ENCODE data around the gene RNF123.
"Not testable (repeated sequence)": the region's sequence is repeated elsewhere in the genome, so short reads cannot be mapped to it uniquely, and the experiment has no call there.

RNF123 gene

DNA sequence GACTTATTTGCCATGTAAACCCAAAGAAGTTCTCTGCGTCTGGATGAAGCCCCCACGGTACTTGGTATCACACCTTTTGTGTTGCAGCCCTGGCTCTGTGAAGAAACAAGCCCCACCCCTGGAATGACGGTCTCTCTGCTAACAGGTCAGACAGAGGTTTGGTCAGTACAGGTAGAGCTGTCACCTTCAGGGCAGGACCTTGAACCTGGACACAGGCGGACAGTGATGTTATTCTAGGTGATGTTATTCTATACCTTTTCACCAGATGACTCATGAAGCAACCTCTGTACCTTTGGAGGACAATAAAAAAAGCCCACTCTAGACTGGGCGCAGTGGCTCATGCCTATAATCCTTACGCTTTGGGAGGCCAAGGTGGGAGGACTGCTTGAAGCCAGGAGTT, 45.4 kb downstream of the RNF123 start:
- no peak for DNase-seq (ENCODE audit: low read depth, low spot score)
- Histone ChIP-seq H3K9me3 (ENCODE audit: insufficient read depth, low read length) (no peaks in the 10 kb centered on the region), H3K4me1 (ENCODE audit: insufficient read depth, insufficient read length) (no peaks in the 10 kb centered on the region), H3K27me3 (ENCODE audit: insufficient read depth, insufficient read length) (no peaks in the 10 kb centered on the region), H3K4me3 (ENCODE audit: insufficient read length, low read depth) (no peak overlapping the region), H3K9ac (ENCODE audit: insufficient read length, low read depth) (no peak overlapping the region), H3K36me3 (ENCODE audit: insufficient read depth, insufficient read length, low read length) (peaks cover 85% of the 10 kb centered on the region)
- TF ChIP-seq SUZ12 (IDR thresholded peaks at IDR 0.05; ENCODE audit: extremely low read depth, insufficient read depth, insufficient read length) (no peak), YY1 (IDR thresholded peaks at IDR 0.05; ENCODE audit: insufficient read depth, insufficient read length) (no peak), ZNF274 (IDR thresholded peaks at IDR 0.05; ENCODE audit: low read depth, low read length) (no peak)

DNA sequence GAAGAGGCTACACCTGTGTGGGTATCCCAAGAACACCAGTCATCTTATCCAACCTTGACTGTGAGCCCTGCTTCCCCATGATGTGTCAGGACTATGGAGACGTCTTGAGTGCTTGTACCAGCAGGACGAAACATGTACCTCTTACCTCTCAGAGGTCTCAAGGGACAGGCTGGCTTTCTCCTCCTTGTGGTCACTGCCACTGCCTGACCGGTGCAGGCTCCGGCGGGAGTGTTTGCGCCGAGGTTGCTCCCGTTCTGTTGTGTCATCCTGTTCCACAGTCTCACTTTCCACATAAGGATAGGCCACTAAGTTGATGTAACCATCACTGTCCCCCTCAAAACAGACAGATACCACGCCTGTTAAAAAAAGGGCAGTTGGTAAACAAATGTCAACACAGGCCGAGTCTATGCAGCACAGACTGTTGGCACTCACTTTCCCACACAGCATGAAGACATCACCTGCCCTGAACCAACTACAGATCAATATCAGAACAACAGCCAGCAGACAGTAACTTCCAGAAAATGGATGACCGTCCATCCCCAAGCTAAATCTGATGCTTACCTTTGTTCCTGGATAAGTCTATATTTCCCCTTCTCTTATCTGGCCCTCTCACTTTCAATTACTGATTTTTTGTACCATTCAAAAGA, 48.8 kb downstream of the RNF123 start:
- Histone ChIP-seq H3K27me3 (ENCODE audit: insufficient read depth, insufficient read length) (no peaks in the 10 kb centered on the region), H3K9me3 (ENCODE audit: insufficient read depth, low read length) (no peaks in the 10 kb centered on the region), H3K36me3 (ENCODE audit: insufficient read depth, insufficient read length, low read length) (peaks cover 69% of the 10 kb centered on the region), H3K4me3 (ENCODE audit: insufficient read length, low read depth) (no peak overlapping the region), H3K4me1 (ENCODE audit: insufficient read depth, insufficient read length) (no peaks in the 10 kb centered on the region), H3K9ac (ENCODE audit: insufficient read length, low read depth) (no peak overlapping the region)
- DNase-seq (ENCODE audit: low read depth, low spot score) = no peak
- no peak for TF ChIP-seq YY1 (IDR thresholded peaks at IDR 0.05; ENCODE audit: insufficient read depth, insufficient read length)
- no peak for TF ChIP-seq ZNF274 (IDR thresholded peaks at IDR 0.05; ENCODE audit: low read depth, low read length)
- TF ChIP-seq SUZ12 (IDR thresholded peaks at IDR 0.05; ENCODE audit: extremely low read depth, insufficient read depth, insufficient read length) = no peak

DNA sequence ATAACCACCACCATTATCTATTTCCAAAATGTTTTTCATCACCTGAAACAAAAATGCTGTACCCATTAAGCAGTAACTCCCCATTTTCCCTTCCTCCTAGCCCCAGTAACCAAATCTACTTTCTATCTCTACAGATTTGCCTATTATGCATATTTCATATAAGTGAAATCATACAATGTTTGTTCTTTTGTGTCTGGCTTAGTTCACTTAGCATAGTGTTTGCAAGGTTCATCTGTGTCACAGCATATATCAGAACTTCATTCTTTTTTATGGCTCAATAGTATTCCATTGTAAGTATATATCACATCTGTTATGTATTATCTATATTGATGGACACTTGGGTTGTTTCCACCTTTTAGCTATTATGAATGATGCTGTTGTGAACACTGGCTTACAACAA, 51.1 kb downstream of the RNF123 start:
- Histone ChIP-seq H3K36me3 (ENCODE audit: insufficient read depth, insufficient read length, low read length) (peaks cover 51% of the 10 kb centered on the region), H3K4me1 (ENCODE audit: insufficient read depth, insufficient read length) (no peaks in the 10 kb centered on the region), H3K9ac (ENCODE audit: insufficient read length, low read depth) (no peak overlapping the region), H3K4me3 (ENCODE audit: insufficient read length, low read depth) (no peak overlapping the region), H3K9me3 (ENCODE audit: insufficient read depth, low read length) (no peaks in the 10 kb centered on the region), H3K27me3 (ENCODE audit: insufficient read depth, insufficient read length) (no peaks in the 10 kb centered on the region)
- no peak for TF ChIP-seq YY1 (IDR thresholded peaks at IDR 0.05; ENCODE audit: insufficient read depth, insufficient read length)
- no peak for TF ChIP-seq SUZ12 (IDR thresholded peaks at IDR 0.05; ENCODE audit: extremely low read depth, insufficient read depth, insufficient read length)
- no peak for TF ChIP-seq ZNF274 (IDR thresholded peaks at IDR 0.05; ENCODE audit: low read depth, low read length)
- DNase-seq (ENCODE audit: low read depth, low spot score) = no peak

DNA sequence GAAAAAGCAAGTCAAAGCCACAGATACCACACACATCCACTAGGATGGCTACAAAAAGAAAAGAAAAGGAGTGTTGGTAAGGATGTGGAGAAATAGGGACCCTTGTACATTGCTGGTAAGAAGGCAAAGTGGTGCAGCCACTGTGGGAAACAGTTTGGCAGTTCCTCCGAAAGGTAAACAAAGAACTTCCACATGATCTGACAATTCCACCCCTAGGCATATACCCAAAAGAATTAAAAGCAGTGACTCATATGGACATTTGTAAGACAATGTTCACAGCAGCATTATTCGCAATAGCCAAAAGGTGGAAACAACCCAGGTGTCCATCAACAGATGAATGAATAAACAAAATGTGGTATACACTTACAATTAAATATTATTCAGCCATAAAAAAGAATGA, 56.6 kb downstream of the RNF123 start:
- Histone ChIP-seq H3K4me3 (ENCODE audit: insufficient read length, low read depth) (no peak overlapping the region), H3K9ac (ENCODE audit: insufficient read length, low read depth) (no peak overlapping the region), H3K27me3 (ENCODE audit: insufficient read depth, insufficient read length) (no peaks in the 10 kb centered on the region), H3K36me3 (ENCODE audit: insufficient read depth, insufficient read length, low read length) (peaks cover 29% of the 10 kb centered on the region), H3K9me3 (ENCODE audit: insufficient read depth, low read length) (no peaks in the 10 kb centered on the region), H3K4me1 (ENCODE audit: insufficient read depth, insufficient read length) (no peaks in the 10 kb centered on the region)
- no peak for TF ChIP-seq ZNF274 (IDR thresholded peaks at IDR 0.05; ENCODE audit: low read depth, low read length)
- DNase-seq (ENCODE audit: low read depth, low spot score) = no peak

DNA sequence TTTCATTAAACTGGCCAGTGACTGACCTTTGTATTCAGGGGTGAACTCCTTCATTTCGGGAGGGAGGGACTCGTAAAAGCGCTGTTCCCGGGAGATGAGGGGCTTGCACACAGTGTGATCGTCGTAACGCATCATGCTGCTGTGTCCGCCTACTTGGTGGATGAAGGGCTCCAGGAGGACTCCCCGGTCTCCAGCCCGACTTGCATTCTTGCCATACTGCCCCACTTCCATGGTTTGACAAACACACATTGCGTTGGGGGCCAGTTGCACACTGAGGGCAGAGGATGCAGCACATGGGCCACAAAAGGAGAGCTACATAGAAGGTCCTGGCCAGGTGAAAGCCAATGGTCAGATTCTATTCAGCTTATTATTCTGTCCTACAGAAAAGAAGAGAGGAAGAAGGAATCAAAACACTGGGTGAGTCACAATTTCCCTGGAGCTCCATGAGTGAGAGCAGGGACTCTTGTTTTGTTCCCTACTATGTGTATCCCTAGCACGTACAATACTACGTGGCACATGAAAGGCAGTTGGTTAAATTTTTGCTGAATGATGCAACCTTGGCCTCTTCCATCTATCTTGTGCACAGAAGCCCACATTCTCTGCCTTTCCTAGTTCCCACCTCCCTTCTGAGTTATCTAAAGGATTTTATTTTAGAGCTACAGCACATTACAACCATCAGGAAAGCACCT, 58.6 kb downstream of the RNF123 start:
- DNase-seq (ENCODE audit: low read depth, low spot score) = no peak
- Histone ChIP-seq H3K9ac (ENCODE audit: insufficient read length, low read depth) (no peak overlapping the region), H3K27me3 (ENCODE audit: insufficient read depth, insufficient read length) (no peaks in the 10 kb centered on the region), H3K36me3 (ENCODE audit: insufficient read depth, insufficient read length, low read length) (peaks cover 18% of the 10 kb centered on the region), H3K9me3 (ENCODE audit: insufficient read depth, low read length) (no peaks in the 10 kb centered on the region), H3K4me1 (ENCODE audit: insufficient read depth, insufficient read length) (no peaks in the 10 kb centered on the region), H3K4me3 (ENCODE audit: insufficient read length, low read depth) (no peak overlapping the region)
- TF ChIP-seq SUZ12 (IDR thresholded peaks at IDR 0.05; ENCODE audit: extremely low read depth, insufficient read depth, insufficient read length) (no peak), YY1 (IDR thresholded peaks at IDR 0.05; ENCODE audit: insufficient read depth, insufficient read length) (no peak), ZNF274 (IDR thresholded peaks at IDR 0.05; ENCODE audit: low read depth, low read length) (no peak)

DNA sequence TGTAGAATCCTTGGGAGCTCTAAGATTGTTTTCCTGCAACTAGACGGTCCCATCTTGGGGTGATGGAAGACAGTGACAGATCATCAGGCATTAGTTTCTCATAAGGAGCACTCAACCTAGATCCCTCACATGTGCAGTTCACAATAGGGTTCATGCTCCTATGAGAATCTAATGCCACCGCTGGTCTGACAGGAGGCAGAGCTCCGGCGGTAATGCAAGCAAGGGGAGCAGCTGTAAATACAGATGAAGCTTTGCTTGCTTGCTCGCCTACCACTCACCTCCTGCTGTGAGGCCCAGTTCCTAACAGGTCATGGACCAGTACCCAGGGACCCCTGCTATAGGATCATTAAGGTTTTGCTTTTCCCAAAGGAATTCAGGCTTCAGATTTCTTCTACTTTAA, 59.5 kb downstream of the RNF123 start:
- not testable (repeated sequence) for H3K4me3 ChIP-seq (ENCODE audit: insufficient read length, low read depth); H3K4me1 ChIP-seq (ENCODE audit: insufficient read depth, insufficient read length); H3K27me3 ChIP-seq (ENCODE audit: insufficient read depth, insufficient read length); H3K9ac ChIP-seq (ENCODE audit: insufficient read length, low read depth); DNase-seq (ENCODE audit: low read depth, low spot score); H3K9me3 ChIP-seq (ENCODE audit: insufficient read depth, low read length)
- peaks cover 12% of the 10 kb centered on the region for H3K36me3 ChIP-seq (ENCODE audit: insufficient read depth, insufficient read length, low read length)

DNA sequence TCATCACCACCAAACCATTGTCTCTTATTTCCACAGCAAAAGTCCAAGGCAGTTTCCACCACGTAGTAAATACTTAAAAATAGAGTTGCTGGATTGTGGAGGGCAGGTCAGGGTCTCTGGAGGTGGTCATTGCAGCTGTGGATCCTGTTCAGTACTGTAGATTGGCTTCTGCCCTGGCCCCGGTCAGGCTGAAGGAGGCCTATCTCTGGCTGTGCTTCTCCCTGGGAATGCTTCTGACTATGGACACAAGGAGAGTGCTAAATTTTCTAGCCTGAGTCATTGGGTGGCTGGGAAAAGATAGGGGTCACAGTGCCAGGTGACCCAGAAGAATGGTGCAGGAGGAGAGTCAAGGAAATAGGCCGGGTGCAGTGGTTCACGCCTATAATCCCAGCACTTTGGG, 60.7 kb downstream of the RNF123 start:
- Histone ChIP-seq H3K4me3 (ENCODE audit: insufficient read length, low read depth) (no peak overlapping the region), H3K4me1 (ENCODE audit: insufficient read depth, insufficient read length) (no peaks in the 10 kb centered on the region)

More for the DNA sequence above, 60.7 kb downstream of the RNF123 start:
- Histone ChIP-seq H3K9me3 (ENCODE audit: insufficient read depth, low read length) (no peaks in the 10 kb centered on the region), H3K27me3 (ENCODE audit: insufficient read depth, insufficient read length) (no peaks in the 10 kb centered on the region), H3K9ac (ENCODE audit: insufficient read length, low read depth) (no peak overlapping the region), H3K36me3 (ENCODE audit: insufficient read depth, insufficient read length, low read length) (peaks cover 12% of the 10 kb centered on the region)
- no peak for TF ChIP-seq ZNF274 (IDR thresholded peaks at IDR 0.05; ENCODE audit: low read depth, low read length)
- no peak for TF ChIP-seq YY1 (IDR thresholded peaks at IDR 0.05; ENCODE audit: insufficient read depth, insufficient read length)
- no peak for DNase-seq (ENCODE audit: low read depth, low spot score)
